IMR-90 (cell line): ENCODE measurements around the gene C10orf105. TPM values are rescaled to one million over a fixed set of nuclear protein-coding genes. Genes with fewer than 3 reads are reported as not detected.

ENCODE experiments used
- ATAC-seq: fragments of 200-7000 bp; cut with Tn5 transposase; 2 replicates; pipeline ENCODE4 v1.9.1; 2020; ENCODE audit warnings: low read depth, mild to moderate bottlenecking, moderate library complexity
- BruUV-seq: library from RNA; stranded (reverse); fragments of 400-500 nt; replicated peaks from 2 replicates; lab custom pipeline; 2021; lab: Mats Ljungman, UMichigan
- CTCF ChIA-PET: fragments of 300-600 bp; formaldehyde crosslinking; extraction: SDS; loops from one replicate; lab custom pipeline; 2021; ENCODE audit warnings: antibody characterized with exemption; lab: Yijun Ruan, JAX
- POLR2A ChIA-PET: fragments of 300-600 bp; sonication (Branson Sonifier 250); formaldehyde crosslinking; loops from one replicate; lab custom pipeline; 2022; ENCODE audit warnings: antibody characterized with exemption; ENCODE audit not compliant: unreplicated experiment; lab: Charles Lee
- DNase-seq: peaks from one replicate; pipeline ENCODE4 v3.0.0; 2013
- H2AFZ ChIP-seq: replicated peaks from 2 replicates; pipeline ENCODE3; 2013; ENCODE audit warnings: low read length, mild to moderate bottlenecking; ENCODE audit not compliant: poor library complexity
- H2AK5ac ChIP-seq: 2 replicates; pipeline ENCODE4 v1.6.1; 2013; ENCODE audit warnings: low read depth, low read length, inconsistent platforms
- H2AK9ac ChIP-seq: replicated peaks from 2 replicates; pipeline ENCODE3; 2013; ENCODE audit warnings: mild to moderate bottlenecking, low read depth, low read length, moderate library complexity; ENCODE audit not compliant: poor library complexity
- H2BK120ac ChIP-seq: 2 replicates; pipeline ENCODE4 v1.6.1; 2013; ENCODE audit warnings: low read depth, low read length, inconsistent platforms
- H2BK15ac ChIP-seq: 3 replicates; pipeline ENCODE4 v1.6.1; 2013; ENCODE audit warnings: low read depth, low read length, inconsistent platforms
- H2BK20ac ChIP-seq: 2 replicates; pipeline ENCODE4 v1.6.1; 2013; ENCODE audit warnings: low read depth, mild to moderate bottlenecking, inconsistent platforms, low read length, moderate library complexity
- H2BK5ac ChIP-seq: 2 replicates; pipeline ENCODE4 v1.6.1; 2013; ENCODE audit warnings: mild to moderate bottlenecking, low read depth, low read length, inconsistent platforms; ENCODE audit not compliant: poor library complexity, severe bottlenecking
- H3K14ac ChIP-seq: replicated peaks from 2 replicates; pipeline ENCODE4 v1.6.1; 2013; ENCODE audit warnings: low read depth, low read length, inconsistent platforms
- H3K18ac ChIP-seq: 2 replicates; pipeline ENCODE4 v1.6.1; 2013; ENCODE audit warnings: low read depth, low read length, control low read depth
- H3K23ac ChIP-seq: 2 replicates; pipeline ENCODE4 v1.6.1; 2013; ENCODE audit warnings: low read depth, low read length, inconsistent platforms
- H3K27ac ChIP-seq: 2 replicates; pipeline ENCODE4 v1.5.1; 2013; ENCODE audit warnings: mild to moderate bottlenecking, control low read depth, low read length; ENCODE audit not compliant: insufficient read depth
- H3K27me3 ChIP-seq: 2 replicates; pipeline ENCODE4 v1.6.1; 2013; ENCODE audit warnings: low read length; ENCODE audit not compliant: control insufficient read depth, insufficient read depth
- H3K36me3 ChIP-seq: 2 replicates; pipeline ENCODE4 v1.6.1; 2013; ENCODE audit warnings: low read length, mixed read lengths; ENCODE audit not compliant: control insufficient read depth, insufficient read depth
- H3K4ac ChIP-seq: 2 replicates; pipeline ENCODE4 v1.6.1; 2013; ENCODE audit warnings: low read depth, low read length, inconsistent platforms
- H3K4me1 ChIP-seq: 2 replicates; pipeline ENCODE4 v1.6.1; 2013; ENCODE audit warnings: low read length, mixed read lengths; ENCODE audit not compliant: control insufficient read depth, insufficient read depth
- H3K4me2 ChIP-seq: 2 replicates; pipeline ENCODE4 v1.6.1; 2013; ENCODE audit warnings: low read depth, mild to moderate bottlenecking, control low read depth, low read length, moderate library complexity
- H3K4me3 ChIP-seq: 2 replicates; pipeline ENCODE4 v1.5.1; 2013; ENCODE audit warnings: low read depth, mild to moderate bottlenecking, control low read depth, low read length, moderate library complexity; ENCODE audit not compliant: insufficient read depth
- H3K56ac ChIP-seq: 2 replicates; pipeline ENCODE4 v1.6.1; 2013; ENCODE audit warnings: low read length, inconsistent platforms; ENCODE audit not compliant: insufficient read depth; ENCODE audit errors: extremely low read depth
- H3K79me1 ChIP-seq, 2 experiments: 2 replicates each; pipeline ENCODE4 v1.6.1; 2013; ENCODE audit warnings: low read length in 2 of 2, inconsistent platforms in 1 of 2, low read depth in 1 of 2
- H3K9ac ChIP-seq: 2 replicates; pipeline ENCODE4 v1.6.1; 2013; ENCODE audit warnings: low read depth, low read length, control low read depth
- H3K9me1 ChIP-seq: 2 replicates; pipeline ENCODE4 v1.6.1; 2013; ENCODE audit warnings: low read length, inconsistent platforms; ENCODE audit not compliant: insufficient read depth
- H3K9me3 ChIP-seq: 2 replicates; pipeline ENCODE4 v1.6.1; 2013; ENCODE audit warnings: low read length; ENCODE audit not compliant: control insufficient read depth, insufficient read depth
- H4K20me1 ChIP-seq: 2 replicates; pipeline ENCODE4 v1.6.1; 2013; ENCODE audit warnings: low read length, inconsistent platforms; ENCODE audit not compliant: insufficient read depth
- H4K5ac ChIP-seq: 2 replicates; pipeline ENCODE4 v1.6.1; 2013; ENCODE audit warnings: mild to moderate bottlenecking, low read depth, low read length, control low read depth
- H4K8ac ChIP-seq, 2 experiments: 2 replicates each; pipeline ENCODE4 v1.6.1; 2013; ENCODE audit warnings: low read depth in 2 of 2, low read length in 2 of 2, control low read depth in 1 of 2, inconsistent platforms in 1 of 2
- H4K91ac ChIP-seq: 2 replicates; pipeline ENCODE4 v1.6.1; 2013; ENCODE audit warnings: low read depth, low read length, inconsistent platforms; ENCODE audit not compliant: insufficient read depth
- CHD1 ChIP-seq: IDR thresholded peaks from 2 replicates; pipeline ENCODE4 v1.6.1; 2012; ENCODE audit warnings: low read depth, low read length, improper control_type of control experiment
- MAFK ChIP-seq: IDR thresholded peaks from 2 replicates; pipeline ENCODE4 v1.6.1; 2012; ENCODE audit warnings: low read depth, low read length, improper control_type of control experiment
- MXI1 ChIP-seq: IDR thresholded peaks from 2 replicates; pipeline ENCODE4 v1.6.1; 2012; ENCODE audit warnings: low read depth, mild to moderate bottlenecking, low read length, moderate library complexity, borderline replicate concordance
- RCOR1 ChIP-seq: IDR thresholded peaks from 2 replicates; pipeline ENCODE4 v1.6.1; 2012; ENCODE audit warnings: mild to moderate bottlenecking, low read length, improper control_type of control experiment; ENCODE audit not compliant: insufficient replicate concordance
- RFX5 ChIP-seq: IDR thresholded peaks from 2 replicates; pipeline ENCODE4 v1.8.0; 2012; ENCODE audit warnings: low read depth, mild to moderate bottlenecking, low read length, moderate library complexity
- SMC3 ChIP-seq: fragments of 150-350 bp; IDR thresholded peaks from 2 replicates; pipeline ENCODE4 v1.6.1; 2016; ENCODE audit warnings: low read depth, mild to moderate bottlenecking, antibody characterized with exemption, low read length, moderate library complexity
- WGBS, 2 experiments: methylation state at CpG; one replicate each; pipeline versions ENCODE4 v1.1.5 to v1.1.7; 2013; ENCODE audit warnings: missing lambda C conversion rate in 2 of 2; ENCODE audit not compliant: insufficient read length in 1 of 2; ENCODE audit errors: extremely low coverage in 2 of 2; 5-methylcytosine and 5-hydroxymethylcytosine counted together
- dilution Hi-C: fragments of 300-500 bp; cut with HindIII; formaldehyde crosslinking; loops from one replicate; pipeline ENCODE4 v1.14.3; 2018; ENCODE audit warnings: low sequenced_read_pairs; ENCODE audit not compliant: unreplicated experiment
- in situ Hi-C: fragments of 300-500 bp; cut with MboI; formaldehyde crosslinking; loops from 3 replicates; pipeline ENCODE4 v1.14.3; 2019; ENCODE audit warnings: low sequenced_read_pairs, inconsistent platforms, mixed read lengths
- intact Hi-C: fragments of 100-400 bp; cut with micrococcal nuclease; formaldehyde crosslinking; loops from 2 replicates; pipeline ENCODE4 v1.10.0; 2022
- polyA plus RNA-seq, 3 experiments: library from polyadenylated mRNA; depleted of rRNA; stranded (reverse); fragments of >200 nt; gene quantifications; 2 replicates each; pipeline ENCODE4 v1.2.3, GENCODE V29; 2012; ENCODE audit warnings: low replicate concordance in 1 of 3
- total RNA-seq: library from RNA; depleted of rRNA; stranded (reverse); fragments of >200 nt; gene quantifications from 2 replicates; pipeline ENCODE4 v1.2.3, GENCODE V29; 2012
- TF ChIP-seq, protein P1 (sequence below): fragments of 150-350 bp; IDR thresholded peaks from 2 replicates; pipeline ENCODE4 v1.6.1; 2016; ENCODE audit warnings: low read depth, mild to moderate bottlenecking, low read length, moderate library complexity, borderline replicate concordance
- TF ChIP-seq, protein P2 (sequence below): conservative IDR thresholded peaks from 2 replicates; pipeline ENCODE4 v1.5.1; 2012; ENCODE audit warnings: mild to moderate bottlenecking, low read depth, low read length, improper control_type of control experiment

The C10orf105 gene
- total and polyA plus RNA-seq, 2 of the 4 experiments (the other 2 are of a cell fraction) = under 0.01 TPM; not detected in 1

DNA sequence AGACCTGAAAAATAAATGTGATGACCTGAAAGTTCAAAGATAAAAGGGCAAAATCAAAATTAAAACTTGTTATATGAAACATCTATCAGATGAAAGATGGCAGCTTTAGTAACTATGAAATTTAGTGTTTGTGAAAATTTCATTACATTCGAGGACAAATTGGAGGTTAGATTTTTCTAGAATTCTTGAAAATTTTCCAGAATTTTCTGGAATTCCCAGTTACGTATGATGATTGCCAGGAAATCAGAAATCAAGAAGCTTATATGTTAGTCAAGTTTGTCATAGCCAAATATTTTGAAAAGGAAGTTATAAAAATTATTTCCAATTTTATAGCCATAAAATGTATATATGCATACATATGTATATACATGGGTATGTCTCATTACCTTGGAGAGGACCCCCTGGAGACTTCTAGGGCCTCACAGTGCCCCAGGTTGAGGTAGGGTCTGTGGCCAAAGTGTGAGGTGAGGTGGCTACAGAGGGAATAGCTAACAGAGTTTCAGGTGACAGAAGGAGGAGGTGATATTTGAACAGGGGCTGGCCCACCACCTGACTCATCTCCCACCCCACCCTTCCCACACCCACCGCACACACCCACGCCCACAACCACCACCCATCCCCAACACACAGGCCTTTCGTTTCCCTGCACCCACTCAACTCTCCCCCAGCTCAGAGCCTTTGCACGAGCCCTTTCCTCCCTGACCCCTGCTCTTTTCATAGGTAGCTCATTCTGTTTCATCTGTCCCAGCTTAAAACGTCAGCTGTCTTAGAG, 21.5 kb downstream of the C10orf105 start:
- ATAC-seq (no peak), DNase-seq (no peak)
- BruUV-seq = no TSS peak
- POLR2A ChIA-PET = no interaction called here
- H3K79me1 ChIP-seq = no peaks in the 10 kb centered on the region
- no peak overlapping the region for H2AK5ac ChIP-seq
- no peak overlapping the region for H4K5ac ChIP-seq
- no peaks in the 10 kb centered on the region for H3K9me1 ChIP-seq
- H4K8ac ChIP-seq = no peak overlapping the region
- H2AFZ ChIP-seq = no peak overlapping the region
- H3K4me3 ChIP-seq = no peak overlapping the region
- no peak overlapping the region for H3K56ac ChIP-seq
- in situ Hi-C loops (no loop called here), intact Hi-C loops (loop anchor here (2.0 to 5.0 kb wide), 3 partner anchors 74 to 383 kb away; partner anchors contain the start of gene VSIR), dilution Hi-C loops (no loop called here)
- no peak overlapping the region for H2BK120ac ChIP-seq
- peaks cover 49% of the 10 kb centered on the region for H3K27me3 ChIP-seq
- H4K20me1 ChIP-seq = no peaks in the 10 kb centered on the region
- H3K18ac ChIP-seq = no peak overlapping the region
- H3K4me1 ChIP-seq = no peaks in the 10 kb centered on the region
- no peak overlapping the region for H3K4ac ChIP-seq
- no peak overlapping the region for H3K4me2 ChIP-seq
- H2BK20ac ChIP-seq = no peak overlapping the region
- H3K14ac ChIP-seq = no peak overlapping the region
- H3K36me3 ChIP-seq = no peaks in the 10 kb centered on the region
- no peak overlapping the region for H2BK15ac ChIP-seq
- H2BK5ac ChIP-seq = no peak overlapping the region
- H3K27ac ChIP-seq = no peak overlapping the region
- H3K23ac ChIP-seq = no peak overlapping the region
- H2AK9ac ChIP-seq = no peak overlapping the region
- CTCF ChIA-PET = interaction anchor here (0.8 to 1.8 kb wide), 3 partner anchors 10 to 384 kb away, joined by 3 to 5 read pairs (median 3); no protein-coding TSS in a partner anchor
- TF ChIP-seq MXI1 = no peak
- TF ChIP-seq RCOR1 = no peak
- TF ChIP-seq, protein P1, sequence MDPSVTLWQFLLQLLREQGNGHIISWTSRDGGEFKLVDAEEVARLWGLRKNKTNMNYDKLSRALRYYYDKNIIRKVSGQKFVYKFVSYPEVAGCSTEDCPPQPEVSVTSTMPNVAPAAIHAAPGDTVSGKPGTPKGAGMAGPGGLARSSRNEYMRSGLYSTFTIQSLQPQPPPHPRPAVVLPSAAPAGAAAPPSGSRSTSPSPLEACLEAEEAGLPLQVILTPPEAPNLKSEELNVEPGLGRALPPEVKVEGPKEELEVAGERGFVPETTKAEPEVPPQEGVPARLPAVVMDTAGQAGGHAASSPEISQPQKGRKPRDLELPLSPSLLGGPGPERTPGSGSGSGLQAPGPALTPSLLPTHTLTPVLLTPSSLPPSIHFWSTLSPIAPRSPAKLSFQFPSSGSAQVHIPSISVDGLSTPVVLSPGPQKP = no peak
- TF ChIP-seq RFX5 = no peak
- TF ChIP-seq, protein P2, sequence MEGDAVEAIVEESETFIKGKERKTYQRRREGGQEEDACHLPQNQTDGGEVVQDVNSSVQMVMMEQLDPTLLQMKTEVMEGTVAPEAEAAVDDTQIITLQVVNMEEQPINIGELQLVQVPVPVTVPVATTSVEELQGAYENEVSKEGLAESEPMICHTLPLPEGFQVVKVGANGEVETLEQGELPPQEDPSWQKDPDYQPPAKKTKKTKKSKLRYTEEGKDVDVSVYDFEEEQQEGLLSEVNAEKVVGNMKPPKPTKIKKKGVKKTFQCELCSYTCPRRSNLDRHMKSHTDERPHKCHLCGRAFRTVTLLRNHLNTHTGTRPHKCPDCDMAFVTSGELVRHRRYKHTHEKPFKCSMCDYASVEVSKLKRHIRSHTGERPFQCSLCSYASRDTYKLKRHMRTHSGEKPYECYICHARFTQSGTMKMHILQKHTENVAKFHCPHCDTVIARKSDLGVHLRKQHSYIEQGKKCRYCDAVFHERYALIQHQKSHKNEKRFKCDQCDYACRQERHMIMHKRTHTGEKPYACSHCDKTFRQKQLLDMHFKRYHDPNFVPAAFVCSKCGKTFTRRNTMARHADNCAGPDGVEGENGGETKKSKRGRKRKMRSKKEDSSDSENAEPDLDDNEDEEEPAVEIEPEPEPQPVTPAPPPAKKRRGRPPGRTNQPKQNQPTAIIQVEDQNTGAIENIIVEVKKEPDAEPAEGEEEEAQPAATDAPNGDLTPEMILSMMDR = no peak
- no peak for TF ChIP-seq CHD1
- TF ChIP-seq MAFK = no peak
- TF ChIP-seq SMC3 = no peak
- WGBS, 2 experiments = 80% methylated on average over 2 of the region's 7 CpGs; no CpG with 5 or more reads in 1 of the 2 experiments
- no peak overlapping the region for H3K9ac ChIP-seq
- no peak overlapping the region for H4K91ac ChIP-seq
- no peaks in the 10 kb centered on the region for H3K9me3 ChIP-seq
